Thyroid gland (tissue), 4 donors: Measurements from ENCODE around the gene CCAR1. TPM values are rescaled to one million over a fixed set of nuclear protein-coding genes. Genes with fewer than 3 reads are reported as not detected.
"Not testable (repeated sequence)": the region's sequence is repeated elsewhere in the genome, so short reads cannot be mapped to it uniquely, and the experiment has no call there.

Experiments
- DNase-seq, 2 donors: peaks; one replicate each; pipeline ENCODE4 v3.0.0-alpha.2; 2019
- H3K27ac ChIP-seq, 3 donors: fragments of 200-600 bp; sonication (generic); 1 replicate in 2 of 3; 2 replicates in 1 of 3; pipeline ENCODE4 v1.5.1; 2016 to 2019; ENCODE audit warnings: mild to moderate bottlenecking in 1 of 3, moderate library complexity in 1 of 3
- H3K27me3 ChIP-seq: fragments of 200-600 bp; sonication (generic); one replicate; pipeline ENCODE4 v1.5.1; 2019
- H3K36me3 ChIP-seq, 2 donors: fragments of 200-600 bp; sonication (generic); one replicate each; pipeline ENCODE4 v1.5.1; 2016 to 2019
- H3K4me1 ChIP-seq, 2 donors: fragments of 200-600 bp; sonication (generic); one replicate each; pipeline ENCODE4 v1.5.1; 2017 to 2019
- H3K4me3 ChIP-seq, 3 donors: fragments of 200-600 bp; sonication (generic); replicated peaks in 1 of 3; 1 replicate in 2 of 3; 2 replicates in 1 of 3; pipeline ENCODE4 v1.5.1; 2016; ENCODE audit warnings: mild to moderate bottlenecking in 1 of 3
- H3K9me3 ChIP-seq: fragments of 200-600 bp; sonication (generic); one replicate; pipeline ENCODE4 v1.5.1; 2017
- POLR2A ChIP-seq, 2 donors: fragments of 450-650 bp; IDR thresholded peaks; one replicate each; pipeline ENCODE4 v1.6.1; 2017; ENCODE audit warnings: antibody characterized with exemption in 2 of 2, mild to moderate bottlenecking in 2 of 2, moderate library complexity in 1 of 2
- WGBS, 2 donors: methylation state at CpG; one replicate each; pipeline ENCODE4 v1.1.5; 2017; 5-methylcytosine and 5-hydroxymethylcytosine counted together
- intact Hi-C: fragments of 100-400 bp; cut with DNase I; formaldehyde crosslinking; loops from one replicate; pipeline ENCODE4 v1.15.1; 2023
- total RNA-seq, 4 donors: library from RNA; depleted of rRNA; stranded (reverse); fragments of >200 nt; gene quantifications; one replicate each; pipeline ENCODE4 v1.2.3, GENCODE V29; 2016
- TF ChIP-seq, protein P1 (sequence below), 6 experiments: fragments of 200-600 bp in 3 of 6; fragments of 450-650 bp in 3 of 6; sonication (generic) in 3 of 6; IDR thresholded peaks; one replicate each; pipeline ENCODE4 v1.5.1; 2016 to 2019; ENCODE audit warnings: antibody characterized with exemption in 6 of 6, mild to moderate bottlenecking in 2 of 6, inconsistent platforms in 1 of 6, moderate library complexity in 1 of 6

CCAR1 gene
- total RNA-seq, 4 donors from 2014 or later, result 65.6 to 95.3 (median 74.2) TPM

DNA sequence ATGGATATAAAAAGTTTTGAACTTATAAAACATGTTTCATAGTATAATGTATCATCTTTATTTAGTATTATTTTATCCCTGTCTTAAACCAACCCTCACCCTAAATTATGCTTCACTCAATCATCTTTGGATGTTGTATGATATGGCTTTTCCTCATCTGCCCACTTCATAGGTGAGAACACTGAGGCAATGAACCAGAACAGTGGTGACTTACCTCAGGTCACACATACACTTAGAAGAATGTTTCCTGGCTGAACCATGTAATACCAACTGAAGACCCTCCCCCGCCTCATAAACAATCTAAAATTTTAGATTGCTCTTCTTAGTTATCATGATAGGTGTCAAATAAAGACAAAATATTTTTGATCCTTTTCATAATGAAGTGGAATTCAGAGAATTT, 83.7 kb downstream of the CCAR1 start:
- intact Hi-C loops, result no loop called here

DNA sequence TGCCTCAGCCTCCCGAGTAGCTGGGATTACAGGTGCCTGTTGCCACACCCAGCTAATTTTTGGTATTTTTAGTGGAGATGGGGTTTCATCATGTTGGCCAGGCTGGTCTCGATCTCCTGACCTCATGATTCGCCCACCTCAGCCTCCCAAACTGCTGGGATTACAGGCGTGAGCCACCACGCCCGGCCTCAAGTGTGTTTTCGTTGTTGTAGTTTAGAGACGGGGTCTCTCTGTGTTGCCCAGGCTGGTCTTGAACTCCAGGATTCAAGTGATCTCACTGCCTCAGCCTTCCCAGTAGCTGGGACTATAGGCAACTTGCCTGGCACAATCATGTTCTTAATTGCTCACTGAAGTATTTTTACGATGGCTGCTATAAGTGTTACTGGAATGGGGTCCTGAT, 89.8 kb downstream of the CCAR1 start:
- DNase-seq, H3K9me3 ChIP-seq, H3K36me3 ChIP-seq, H3K4me3 ChIP-seq, H3K4me1 ChIP-seq, intact Hi-C loops, H3K27me3 ChIP-seq, H3K27ac ChIP-seq: not testable (repeated sequence)
- WGBS, 2 donors, result 92 to 94% methylated on average over 9 of the region's 9 CpGs

More for the DNA sequence above, 83.7 kb downstream of the CCAR1 start:
- TF ChIP-seq POLR2A (IDR thresholded peaks at IDR 0.05), result no peak
- TF ChIP-seq, protein P1, sequence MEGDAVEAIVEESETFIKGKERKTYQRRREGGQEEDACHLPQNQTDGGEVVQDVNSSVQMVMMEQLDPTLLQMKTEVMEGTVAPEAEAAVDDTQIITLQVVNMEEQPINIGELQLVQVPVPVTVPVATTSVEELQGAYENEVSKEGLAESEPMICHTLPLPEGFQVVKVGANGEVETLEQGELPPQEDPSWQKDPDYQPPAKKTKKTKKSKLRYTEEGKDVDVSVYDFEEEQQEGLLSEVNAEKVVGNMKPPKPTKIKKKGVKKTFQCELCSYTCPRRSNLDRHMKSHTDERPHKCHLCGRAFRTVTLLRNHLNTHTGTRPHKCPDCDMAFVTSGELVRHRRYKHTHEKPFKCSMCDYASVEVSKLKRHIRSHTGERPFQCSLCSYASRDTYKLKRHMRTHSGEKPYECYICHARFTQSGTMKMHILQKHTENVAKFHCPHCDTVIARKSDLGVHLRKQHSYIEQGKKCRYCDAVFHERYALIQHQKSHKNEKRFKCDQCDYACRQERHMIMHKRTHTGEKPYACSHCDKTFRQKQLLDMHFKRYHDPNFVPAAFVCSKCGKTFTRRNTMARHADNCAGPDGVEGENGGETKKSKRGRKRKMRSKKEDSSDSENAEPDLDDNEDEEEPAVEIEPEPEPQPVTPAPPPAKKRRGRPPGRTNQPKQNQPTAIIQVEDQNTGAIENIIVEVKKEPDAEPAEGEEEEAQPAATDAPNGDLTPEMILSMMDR (IDR thresholded peaks at IDR 0.05), result no peak
- WGBS, 2 donors, result 97 to 100% methylated on average over 1 of the region's 1 CpG
- H3K27ac ChIP-seq, result no peak overlapping the region
- H3K4me3 ChIP-seq, result no peak overlapping the region
- no peaks in the 10 kb centered on the region for H3K9me3 ChIP-seq
- no peaks in the 10 kb centered on the region for H3K4me1 ChIP-seq
- no peaks in the 10 kb centered on the region for H3K27me3 ChIP-seq
- H3K36me3 ChIP-seq, result no peaks in the 10 kb centered on the region
- DNase-seq, result no peak

DNA sequence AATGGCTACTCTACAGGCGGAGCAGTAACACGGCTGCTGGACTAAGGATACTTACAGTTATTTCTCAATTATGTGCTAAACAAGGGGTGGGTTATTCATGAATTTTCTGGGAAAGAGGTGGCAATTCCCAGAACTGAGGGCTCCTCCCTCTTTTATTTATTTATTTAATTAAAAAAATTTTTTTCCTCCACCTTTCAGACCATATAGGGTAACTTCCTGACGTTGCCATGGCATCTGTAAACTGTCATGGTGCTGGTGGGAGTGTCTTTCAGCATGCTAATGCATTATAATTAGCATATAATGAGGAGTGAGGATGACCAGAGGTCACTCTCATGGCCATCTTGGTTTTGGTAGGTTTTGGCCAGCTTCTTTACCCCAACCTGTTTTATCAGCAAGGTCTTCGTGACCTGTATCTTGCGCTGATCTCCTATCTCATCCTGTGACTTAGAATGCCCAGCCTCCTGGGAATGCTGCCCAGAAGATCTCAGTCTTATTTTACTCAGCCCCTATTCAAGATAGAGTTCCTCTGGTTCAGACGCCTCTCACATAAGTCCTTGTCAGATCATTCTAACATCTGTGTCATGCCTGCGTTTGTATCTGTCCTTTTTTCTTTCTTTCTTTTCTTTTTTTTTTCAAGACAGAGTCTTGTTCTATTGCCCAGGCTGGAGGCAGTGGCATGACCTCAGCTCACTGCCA, 90.4 kb downstream of the CCAR1 start:
- Histone ChIP-seq H3K27ac (no peak overlapping the region), H3K4me3 (no peak overlapping the region), H3K27me3 (no peaks in the 10 kb centered on the region), H3K9me3 (no peaks in the 10 kb centered on the region), H3K36me3 (no peaks in the 10 kb centered on the region), H3K4me1 (no peaks in the 10 kb centered on the region)
- intact Hi-C loops, result no loop called here
- DNase-seq, result no peak
- WGBS, 2 donors, result 88 to 92% methylated on average over 7 of the region's 7 CpGs
- TF ChIP-seq, protein P1 (IDR thresholded peaks at IDR 0.05), result no peak
- TF ChIP-seq POLR2A (IDR thresholded peaks at IDR 0.05), result no peak

DNA sequence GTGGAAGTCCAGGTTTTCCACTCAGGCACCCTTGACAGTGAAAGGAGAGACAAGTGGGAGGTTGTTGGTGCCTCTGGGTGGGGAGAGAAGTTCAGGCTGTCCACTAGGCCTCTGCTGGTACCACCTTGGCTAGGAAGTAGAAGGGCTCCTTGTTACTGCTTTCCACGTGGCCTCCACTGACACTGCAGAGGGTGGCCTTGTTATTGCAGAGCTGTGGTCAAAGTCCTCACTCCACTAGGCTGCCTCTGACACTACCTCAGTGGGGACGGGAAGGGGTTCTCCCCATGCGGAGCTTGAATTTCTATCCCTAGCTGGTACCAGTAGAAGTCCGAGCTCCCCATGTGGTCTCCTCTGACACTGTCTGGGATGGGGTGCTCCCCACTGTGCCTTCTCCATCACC, 91.4 kb downstream of the CCAR1 start:
- no peaks in the 10 kb centered on the region for H3K36me3 ChIP-seq
- no peaks in the 10 kb centered on the region for H3K27me3 ChIP-seq
- H3K4me3 ChIP-seq, result no peak overlapping the region
- H3K9me3 ChIP-seq, result no peaks in the 10 kb centered on the region
- no peak overlapping the region for H3K27ac ChIP-seq
- H3K4me1 ChIP-seq, result no peaks in the 10 kb centered on the region
- TF ChIP-seq, protein P1 (IDR thresholded peaks at IDR 0.05), result no peak
- no peak for TF ChIP-seq POLR2A (IDR thresholded peaks at IDR 0.05)
- no peak for DNase-seq
- WGBS, 2 donors, result 87 to 97% methylated on average over 3 to 4 of the region's 4 CpGs
- intact Hi-C loops, result no loop called here

DNA sequence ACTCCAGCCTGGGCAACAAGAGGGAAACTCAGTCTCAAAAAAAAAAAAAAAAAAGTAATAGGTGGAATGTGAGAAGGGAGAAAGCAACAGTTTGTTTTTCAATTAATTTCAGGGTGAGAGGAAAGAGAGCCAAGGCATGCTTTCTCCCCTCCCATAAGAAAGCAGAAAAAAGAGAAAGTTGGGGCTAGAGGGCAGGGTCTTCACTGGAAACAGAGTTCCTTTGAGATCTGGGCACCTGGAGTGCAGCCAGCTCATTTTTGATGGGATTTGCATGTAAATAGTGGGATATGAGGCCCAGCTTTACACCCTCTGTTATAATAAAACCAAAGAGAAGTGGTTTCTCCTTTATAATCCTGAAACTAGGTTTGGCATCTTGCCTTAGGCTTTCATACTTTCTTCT, 92.5 kb downstream of the CCAR1 start:
- Histone ChIP-seq H3K4me1 (no peaks in the 10 kb centered on the region), H3K36me3 (no peaks in the 10 kb centered on the region), H3K9me3 (no peaks in the 10 kb centered on the region), H3K27ac (no peak overlapping the region), H3K4me3 (no peak overlapping the region), H3K27me3 (no peaks in the 10 kb centered on the region)
- DNase-seq, result no peak
- TF ChIP-seq POLR2A (IDR thresholded peaks at IDR 0.05), result no peak
- TF ChIP-seq, protein P1 (IDR thresholded peaks at IDR 0.05), result no peak
- intact Hi-C loops, result no loop called here
